ENCODE measurements around the gene FKBP7.

Gene FKBP7

GRCh38 chr2:178522950-178523595, 44.7 kb upstream of the FKBP7 start:
- H3K27ac ChIP-seq, result peak overlapping the region; percentile 61 to 77
- no peaks in the 10 kb centered on the region for H3K27me3 ChIP-seq
- peaks cover 0 to 10% (median 0%) of the 10 kb centered on the region in 4 donors for H3K4me1 ChIP-seq
- peak overlapping the region; percentile 63 to 64 for H3K4me3 ChIP-seq
- peak; percentile 75 to 89 for DNase-seq
- intact Hi-C loops (cut with DNase I; ENCODE audit: low total_unique reads), result no loop called here
- peak; percentile 52 to 55 for TF ChIP-seq CTCF (IDR thresholded peaks at IDR 0.05)
- peaks cover 0 to 11% (median 10%) of the 10 kb centered on the region in 3 donors for H3K36me3 ChIP-seq
- H3K9me3 ChIP-seq, result no peaks in the 10 kb centered on the region

- Histone ChIP-seq H3K9me3 (no peaks in the 10 kb centered on the region), H3K36me3 (peaks cover 0 to 19% (median 18%) of the 10 kb centered on the region in 3 donors), H3K4me3 (no peak overlapping the region), H3K4me1 (peaks cover 0 to 10% (median 0%) of the 10 kb centered on the region in 4 donors), H3K27me3 (no peaks in the 10 kb centered on the region), H3K27ac (no peak overlapping the region)
- intact Hi-C loops (cut with DNase I; ENCODE audit: low total_unique reads), result no loop called here
- DNase-seq, result no peak
- no peak for TF ChIP-seq CTCF (IDR thresholded peaks at IDR 0.05)
Observed at GRCh38 chr2:178521304-178522150, 43.1 kb upstream of the FKBP7 start.

GRCh38 chr2:178517496-178517895, 39.1 kb upstream of the FKBP7 start:
- Histone ChIP-seq H3K27me3 (no peaks in the 10 kb centered on the region), H3K4me1 (no peaks in the 10 kb centered on the region), H3K9me3 (no peaks in the 10 kb centered on the region), H3K36me3 (peaks cover 0 to 29% (median 18%) of the 10 kb centered on the region in 3 donors), H3K4me3 (no peak overlapping the region), H3K27ac (no peak overlapping the region)
- intact Hi-C loops (cut with DNase I; ENCODE audit: low total_unique reads), result no loop called here
- no peak for DNase-seq
- TF ChIP-seq CTCF (IDR thresholded peaks at IDR 0.05), result no peak

GRCh38 chr2:178514664-178515063, 36.3 kb upstream of the FKBP7 start:
- DNase-seq, result no peak
- Histone ChIP-seq H3K36me3 (peaks cover 0 to 52% (median 22%) of the 10 kb centered on the region in 3 donors), H3K4me3 (no peak overlapping the region), H3K27ac (no peak overlapping the region), H3K4me1 (no peaks in the 10 kb centered on the region), H3K27me3 (no peaks in the 10 kb centered on the region), H3K9me3 (no peaks in the 10 kb centered on the region)
- no peak for TF ChIP-seq CTCF (IDR thresholded peaks at IDR 0.05)
- intact Hi-C loops (cut with DNase I; ENCODE audit: low total_unique reads), result no loop called here

DNA sequence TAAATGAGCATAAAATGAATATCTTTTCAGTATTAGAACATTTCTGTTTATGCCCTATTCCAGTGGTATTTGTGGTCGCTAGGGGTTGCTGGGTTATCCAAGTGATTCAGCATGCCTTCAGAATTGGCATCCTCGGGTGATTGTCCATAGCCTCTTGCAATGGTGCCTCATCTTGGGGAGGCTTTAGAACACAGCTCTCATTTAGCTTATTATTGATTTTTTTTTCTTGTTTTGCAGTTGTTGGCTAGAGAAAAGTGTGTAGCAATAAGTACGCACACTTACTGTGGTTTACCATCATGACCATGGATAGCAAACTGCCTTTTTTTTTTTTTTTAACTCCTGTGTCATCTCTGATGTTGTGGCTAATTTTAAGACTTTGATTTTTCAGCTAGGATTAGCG, 35.5 kb upstream of the FKBP7 start:
- no peak for TF ChIP-seq CTCF (IDR thresholded peaks at IDR 0.05)
- intact Hi-C loops (cut with DNase I; ENCODE audit: low total_unique reads), result no loop called here
- H3K27ac ChIP-seq, result no peak overlapping the region
- no peak for DNase-seq
- H3K9me3 ChIP-seq, result no peaks in the 10 kb centered on the region
- H3K36me3 ChIP-seq, result peaks cover 0 to 56% (median 17%) of the 10 kb centered on the region in 3 donors
- no peak overlapping the region for H3K4me3 ChIP-seq
- no peaks in the 10 kb centered on the region for H3K27me3 ChIP-seq
- H3K4me1 ChIP-seq, result no peaks in the 10 kb centered on the region

Measured in tibial artery (tissue), 4 donors.